CD14-positive monocyte (primary cell): ENCODE results near the gene BASP1. TPM values are rescaled to one million over a fixed set of nuclear protein-coding genes. Genes with fewer than 3 reads are reported as not detected.

ENCODE experiments used
- DNase-seq, 3 donors: peaks; one replicate each; pipeline ENCODE4 v3.0.0-alpha.2; 2011 to 2022
- H2AFZ ChIP-seq: 2 replicates; pipeline ENCODE4 v1.6.0; 2012; ENCODE audit warnings: mild to moderate bottlenecking, low read depth, low read length, inconsistent platforms; ENCODE audit not compliant: insufficient read depth, poor library complexity, severe bottlenecking
- H3K27ac ChIP-seq, 2 donors: 1 replicate in 1 of 2; 2 replicates in 1 of 2; pipeline ENCODE4 v1.5.1; 2012 to 2013; ENCODE audit warnings: low read length in 2 of 2, control low read depth in 1 of 2, inconsistent platforms in 1 of 2, low read depth in 1 of 2, mild to moderate bottlenecking in 1 of 2
- H3K27me3 ChIP-seq, 2 donors: one replicate each; pipeline versions ENCODE4 v1.6.0 to v1.6.1; 2011 to 2013; ENCODE audit warnings: low read length in 2 of 2; ENCODE audit not compliant: control insufficient read depth in 2 of 2, insufficient read depth in 2 of 2
- H3K36me3 ChIP-seq, 2 donors: replicated peaks in 1 of 2; 1 replicate in 1 of 2; 2 replicates in 1 of 2; pipeline versions ENCODE4 v1.5.1 to v1.6.1; 2012 to 2013; ENCODE audit warnings: low read length in 2 of 2, control low read depth in 1 of 2, inconsistent platforms in 1 of 2, mild to moderate bottlenecking in 1 of 2; ENCODE audit not compliant: insufficient read depth in 2 of 2, control insufficient read depth in 1 of 2
- H3K4me1 ChIP-seq, 2 donors: 1 replicate in 1 of 2; 2 replicates in 1 of 2; pipeline versions ENCODE4 v1.5.1 to v1.6.1; 2012 to 2013; ENCODE audit warnings: low read length in 2 of 2, control low read depth in 1 of 2, inconsistent platforms in 1 of 2, mild to moderate bottlenecking in 1 of 2, moderate library complexity in 1 of 2; ENCODE audit not compliant: insufficient read depth in 2 of 2, control insufficient read depth in 1 of 2
- H3K4me2 ChIP-seq: replicated peaks from 2 replicates; pipeline ENCODE3; 2012; ENCODE audit warnings: low read length, moderate library complexity, mild to moderate bottlenecking; ENCODE audit not compliant: poor library complexity, severe bottlenecking; ENCODE audit errors: extremely low read depth
- H3K4me3 ChIP-seq, 3 experiments: fragments of 200-600 bp in 1 of 3; sonication (generic) in 1 of 3; replicated peaks in 1 of 3; 1 replicate in 2 of 3; 2 replicates in 1 of 3; pipeline ENCODE4 v1.5.1; 2011 to 2013; ENCODE audit warnings: low read length in 3 of 3, mild to moderate bottlenecking in 3 of 3, control low read depth in 2 of 3, low read depth in 2 of 3, inconsistent platforms in 1 of 3, moderate library complexity in 1 of 3
- H3K79me2 ChIP-seq: 2 replicates; pipeline ENCODE4 v1.6.0; 2012; ENCODE audit warnings: mild to moderate bottlenecking, control low read depth, inconsistent platforms, low read length, moderate library complexity; ENCODE audit not compliant: insufficient read depth
- H3K9ac ChIP-seq: 2 replicates; pipeline ENCODE4 v1.6.0; 2017; ENCODE audit warnings: low read length, mild to moderate bottlenecking; ENCODE audit not compliant: insufficient read depth, poor library complexity, severe bottlenecking
- H3K9me3 ChIP-seq, 2 donors: replicated peaks in 1 of 2; 1 replicate in 1 of 2; 2 replicates in 1 of 2; pipeline versions ENCODE4 v1.5.1 to v1.6.1; 2012 to 2013; ENCODE audit warnings: low read length in 2 of 2, control low read depth in 1 of 2; ENCODE audit not compliant: control insufficient read depth in 1 of 2, insufficient read depth in 1 of 2
- H4K20me1 ChIP-seq: 2 replicates; pipeline ENCODE4 v1.6.0; 2012; ENCODE audit warnings: mild to moderate bottlenecking, low read length, control low read depth, moderate library complexity; ENCODE audit not compliant: insufficient read depth
- H3K27ac Mint-ChIP-seq, 7 donors: one replicate each; pipeline ENCODE4 v1.8.0; 2020; ENCODE audit warnings: mild to moderate bottlenecking in 7 of 7, mixed read lengths in 7 of 7, moderate library complexity in 6 of 7, inconsistent platforms in 2 of 7
- H3K27me3 Mint-ChIP-seq, 3 donors: one replicate each; pipeline ENCODE4 v1.8.0; 2021 to 2022; ENCODE audit warnings: low read depth in 3 of 3, mild to moderate bottlenecking in 3 of 3, mixed read lengths in 3 of 3, moderate library complexity in 3 of 3, inconsistent platforms in 1 of 3
- H3K36me3 Mint-ChIP-seq, 2 donors: one replicate each; pipeline ENCODE4 v1.8.0; 2020; ENCODE audit warnings: mixed read lengths in 2 of 2, inconsistent platforms in 1 of 2, mild to moderate bottlenecking in 1 of 2
- H3K4me1 Mint-ChIP-seq: one replicate; pipeline ENCODE4 v1.8.0; 2020; ENCODE audit warnings: mild to moderate bottlenecking, mixed read lengths
- H3K4me3 Mint-ChIP-seq, 2 donors: one replicate each; pipeline ENCODE4 v1.8.0; 2020; ENCODE audit warnings: mild to moderate bottlenecking in 2 of 2, mixed read lengths in 2 of 2, moderate library complexity in 1 of 2
- H3K9me3 Mint-ChIP-seq, 7 donors: one replicate each; pipeline ENCODE4 v1.8.0; 2020 to 2022; ENCODE audit warnings: mixed read lengths in 7 of 7, mild to moderate bottlenecking in 6 of 7, moderate library complexity in 6 of 7, inconsistent platforms in 2 of 7
- WGBS: methylation state at CpG from one replicate; pipeline ENCODE4 v1.1.5; 2013; ENCODE audit warnings: missing lambda C conversion rate; ENCODE audit not compliant: insufficient coverage; 5-methylcytosine and 5-hydroxymethylcytosine counted together
- intact Hi-C, 2 donors: fragments of 100-400 bp; cut with micrococcal nuclease; formaldehyde crosslinking; loops; one replicate each; pipeline versions ENCODE4 v1.15.0 to v1.15.1; 2023
- polyA plus RNA-seq, 3 donors: library from polyadenylated mRNA; depleted of rRNA in 1 of 3; unstranded in 2 of 3; stranded (reverse) in 1 of 3; fragments of 300-500 nt in 2 of 3; fragments of >200 nt in 1 of 3; fragmentation: Illumina TruSeq in 2 of 3; gene quantifications; 1 replicate in 2 of 3; 2 replicates in 1 of 3; pipeline ENCODE4 v1.2.3, GENCODE V29; 2012 to 2021
- TF ChIP-seq, protein P1 (sequence below): fragments of 200-600 bp; IDR thresholded peaks from one replicate; pipeline ENCODE4 v1.8.0; 2022; ENCODE audit warnings: antibody characterized with exemption, mild to moderate bottlenecking

The BASP1 gene
- polyA plus RNA-seq, 3 donors, result 23.7 to 61.6 (median 36.6) TPM

DNA sequence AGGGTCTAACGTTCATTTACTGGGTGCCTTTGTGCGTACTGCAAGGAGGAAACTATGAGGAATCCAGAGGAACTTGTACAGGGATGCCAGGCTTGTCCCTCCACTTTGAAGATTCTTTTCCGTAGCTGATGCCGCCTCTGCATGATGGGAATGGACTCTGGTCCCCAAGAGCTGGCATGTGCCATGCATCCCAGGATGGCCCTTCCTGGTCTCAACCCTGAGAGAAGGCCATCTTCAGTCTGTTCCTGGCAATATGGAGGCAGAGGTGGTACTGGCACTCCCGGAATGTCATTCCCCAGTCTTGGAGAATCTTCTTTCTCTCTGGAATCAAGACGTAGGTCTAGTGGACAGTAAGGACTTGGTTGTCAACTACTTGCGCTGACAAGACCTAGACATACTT lies 61.5 kb downstream of the BASP1 start:
- intact Hi-C loops, result no loop called here
- peaks cover 6% of the 10 kb centered on the region for H3K79me2 ChIP-seq
- no peaks in the 10 kb centered on the region for H3K27me3 Mint-ChIP-seq

DNA sequence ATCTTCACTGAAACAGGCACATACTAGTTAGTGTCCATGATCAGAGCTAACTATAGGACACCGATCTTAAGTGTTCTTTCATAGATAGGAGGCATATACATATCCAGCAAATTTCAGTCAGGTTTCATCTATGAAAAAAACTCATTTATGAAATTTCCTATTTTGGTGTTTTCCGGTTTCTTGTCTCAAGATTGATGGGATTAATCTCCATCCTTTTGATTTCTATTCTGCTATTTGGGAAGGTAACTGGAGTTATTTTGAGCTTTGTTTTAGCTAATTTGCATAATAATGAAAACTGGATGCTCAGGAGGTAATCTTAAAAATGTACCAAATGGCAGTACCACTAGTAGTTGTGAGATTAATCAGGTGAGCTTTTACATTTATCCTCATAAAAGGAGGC lies 62.1 kb downstream of the BASP1 start:
- TF ChIP-seq, protein P1, sequence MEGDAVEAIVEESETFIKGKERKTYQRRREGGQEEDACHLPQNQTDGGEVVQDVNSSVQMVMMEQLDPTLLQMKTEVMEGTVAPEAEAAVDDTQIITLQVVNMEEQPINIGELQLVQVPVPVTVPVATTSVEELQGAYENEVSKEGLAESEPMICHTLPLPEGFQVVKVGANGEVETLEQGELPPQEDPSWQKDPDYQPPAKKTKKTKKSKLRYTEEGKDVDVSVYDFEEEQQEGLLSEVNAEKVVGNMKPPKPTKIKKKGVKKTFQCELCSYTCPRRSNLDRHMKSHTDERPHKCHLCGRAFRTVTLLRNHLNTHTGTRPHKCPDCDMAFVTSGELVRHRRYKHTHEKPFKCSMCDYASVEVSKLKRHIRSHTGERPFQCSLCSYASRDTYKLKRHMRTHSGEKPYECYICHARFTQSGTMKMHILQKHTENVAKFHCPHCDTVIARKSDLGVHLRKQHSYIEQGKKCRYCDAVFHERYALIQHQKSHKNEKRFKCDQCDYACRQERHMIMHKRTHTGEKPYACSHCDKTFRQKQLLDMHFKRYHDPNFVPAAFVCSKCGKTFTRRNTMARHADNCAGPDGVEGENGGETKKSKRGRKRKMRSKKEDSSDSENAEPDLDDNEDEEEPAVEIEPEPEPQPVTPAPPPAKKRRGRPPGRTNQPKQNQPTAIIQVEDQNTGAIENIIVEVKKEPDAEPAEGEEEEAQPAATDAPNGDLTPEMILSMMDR, result no peak
- Mint-ChIP-seq H3K4me3 (no peak overlapping the region), H3K9me3 (peaks cover 2 to 15% (median 10%) of the 10 kb centered on the region in 7 donors), H3K27ac (no peak overlapping the region), H3K4me1 (peaks cover 14% of the 10 kb centered on the region), H3K36me3 (peaks cover 18 to 35% of the 10 kb centered on the region in 2 donors), H3K27me3 (no peaks in the 10 kb centered on the region)
- H3K27me3 ChIP-seq, result no peaks in the 10 kb centered on the region
- no peak overlapping the region for H2AFZ ChIP-seq
- H3K4me3 ChIP-seq, result no peak overlapping the region
- DNase-seq, result no peak
- no peak overlapping the region for H3K4me2 ChIP-seq
- no peaks in the 10 kb centered on the region for H4K20me1 ChIP-seq
- peaks cover 3 to 8% of the 10 kb centered on the region in 2 donors for H3K4me1 ChIP-seq
- peaks cover under 1% of the 10 kb centered on the region for H3K79me2 ChIP-seq
- intact Hi-C loops, result no loop called here
- H3K27ac ChIP-seq, result no peak overlapping the region
- H3K9me3 ChIP-seq, result peaks cover 0 to 2% of the 10 kb centered on the region in 2 donors
- peaks cover 21 to 25% of the 10 kb centered on the region in 2 donors for H3K36me3 ChIP-seq
- H3K9ac ChIP-seq, result no peak overlapping the region
- no CpG with 5 or more reads among the region's 2 CpGs for WGBS

More for the DNA sequence above, 61.5 kb downstream of the BASP1 start:
- WGBS, result 100% methylated on average over 5 of the region's 7 CpGs
- H3K9me3 ChIP-seq, result peaks cover 0 to 2% of the 10 kb centered on the region in 2 donors
- no peak overlapping the region for H3K4me3 Mint-ChIP-seq
- H3K4me2 ChIP-seq, result no peak overlapping the region
- TF ChIP-seq, protein P1, result no peak
- no peak overlapping the region for H3K4me3 ChIP-seq
- peaks cover 22 to 37% of the 10 kb centered on the region in 2 donors for H3K36me3 Mint-ChIP-seq
- no peak overlapping the region for H2AFZ ChIP-seq
- H3K36me3 ChIP-seq, result peaks cover 21 to 29% of the 10 kb centered on the region in 2 donors
- no peak overlapping the region for H3K27ac ChIP-seq
- no peaks in the 10 kb centered on the region for H3K27me3 ChIP-seq
- peaks cover 2 to 14% (median 10%) of the 10 kb centered on the region in 7 donors for H3K9me3 Mint-ChIP-seq
- no peak for DNase-seq
- H4K20me1 ChIP-seq, result no peaks in the 10 kb centered on the region
- H3K4me1 Mint-ChIP-seq, result peaks cover 10% of the 10 kb centered on the region
- peaks cover 3 to 8% of the 10 kb centered on the region in 2 donors for H3K4me1 ChIP-seq
- no peak overlapping the region for H3K9ac ChIP-seq
- peak overlapping the region in 1 of 7 donors; percentile 63 for H3K27ac Mint-ChIP-seq
